GM19395 (cell line): ENCODE data around the gene ETV5.

ENCODE experiments used
- ATAC-seq: cut with Tn5 transposase; IDR thresholded peaks from one replicate; pipeline ENCODE4 v1.9.1; 2021; ENCODE audit warnings: mild to moderate bottlenecking, moderate library complexity; ENCODE audit not compliant: unreplicated experiment

Gene ETV5

DNA sequence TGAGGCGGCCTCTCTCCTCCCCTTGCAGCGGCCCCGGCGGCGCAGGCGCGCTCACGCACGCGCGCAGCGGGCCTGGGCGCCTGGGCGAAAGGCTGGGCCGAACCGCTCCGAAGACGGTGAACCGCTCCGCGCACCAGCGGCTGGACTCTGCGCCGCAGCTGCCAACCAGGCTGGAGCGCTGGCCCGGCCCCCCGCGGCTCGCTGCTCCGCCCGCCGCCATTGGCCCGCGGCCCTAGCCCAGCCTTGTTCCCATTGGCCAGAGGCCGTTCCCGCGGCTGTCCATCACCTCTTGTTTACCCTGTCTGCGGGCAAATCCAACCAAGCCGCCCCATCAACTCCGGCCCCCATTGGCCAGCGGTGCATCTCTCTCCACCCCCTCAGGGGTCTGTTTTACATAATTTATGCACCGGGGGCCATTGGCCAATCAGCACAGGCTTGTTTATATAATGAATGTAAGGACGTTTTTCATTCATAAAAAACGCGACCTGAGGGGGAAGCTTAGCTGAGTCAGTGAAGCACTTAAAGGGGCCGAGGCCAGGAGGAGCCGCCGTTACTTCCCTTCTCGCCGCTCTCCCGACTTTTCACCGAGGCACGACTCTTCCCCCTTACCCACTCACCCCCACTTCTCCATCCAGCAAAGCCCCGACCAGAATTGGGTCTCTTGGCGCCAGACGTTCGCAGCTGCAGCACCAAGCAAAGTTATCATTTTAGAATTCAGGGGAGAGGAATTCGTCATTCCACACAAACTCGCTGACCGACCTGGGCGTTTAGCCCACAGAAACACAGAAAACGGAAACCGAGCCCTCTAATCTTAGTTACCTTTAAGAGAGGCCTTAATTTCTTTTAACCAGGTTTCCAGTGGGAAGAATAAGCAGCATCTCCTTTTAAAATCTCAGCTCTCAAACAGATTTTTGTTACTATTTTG is at the start of gene ETV5:
TSS of gene ETV5 (minus strand) at position 149 of the 925 bp plus-strand sequence. CDS start 3,221 bp downstream, outside the sequence.
- ATAC-seq = peak; percentile 95

- no peak for ATAC-seq
These were observed 45.8 kb upstream of the ETV5 start for GRCh38 chr3:186154641-186155040.

- peak; percentile 89 for ATAC-seq
These were observed 44.0 kb upstream of the ETV5 start for GRCh38 chr3:186152889-186153292.

DNA sequence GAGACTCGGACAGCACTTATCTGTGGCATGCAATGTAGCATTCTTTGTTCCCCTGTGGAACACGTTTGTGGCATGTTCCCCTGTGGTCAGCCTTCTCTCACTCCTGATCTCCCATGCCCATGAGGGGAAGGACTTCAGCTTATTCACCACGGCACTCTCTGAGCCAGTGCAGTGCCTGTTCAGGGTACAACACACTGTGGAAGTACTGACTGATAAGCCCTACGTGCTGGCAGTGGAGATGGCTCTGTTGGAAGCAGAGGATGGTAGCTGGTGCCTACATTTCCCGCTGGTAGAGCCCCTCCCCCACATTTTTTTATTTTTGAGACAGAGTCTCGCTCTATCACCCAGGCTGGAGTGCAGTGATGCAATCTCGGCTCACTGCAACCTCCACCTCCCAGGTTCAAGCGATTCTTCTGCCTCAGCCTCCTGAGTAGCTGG is 43.5 kb upstream of the ETV5 start:
- peak; percentile 32 for ATAC-seq

GRCh38 chr3:186151077-186151971 is 42.4 kb upstream of the ETV5 start:
- no peak for ATAC-seq

GRCh38 chr3:186150041-186150830 is 41.3 kb upstream of the ETV5 start:
- no peak for ATAC-seq

DNA sequence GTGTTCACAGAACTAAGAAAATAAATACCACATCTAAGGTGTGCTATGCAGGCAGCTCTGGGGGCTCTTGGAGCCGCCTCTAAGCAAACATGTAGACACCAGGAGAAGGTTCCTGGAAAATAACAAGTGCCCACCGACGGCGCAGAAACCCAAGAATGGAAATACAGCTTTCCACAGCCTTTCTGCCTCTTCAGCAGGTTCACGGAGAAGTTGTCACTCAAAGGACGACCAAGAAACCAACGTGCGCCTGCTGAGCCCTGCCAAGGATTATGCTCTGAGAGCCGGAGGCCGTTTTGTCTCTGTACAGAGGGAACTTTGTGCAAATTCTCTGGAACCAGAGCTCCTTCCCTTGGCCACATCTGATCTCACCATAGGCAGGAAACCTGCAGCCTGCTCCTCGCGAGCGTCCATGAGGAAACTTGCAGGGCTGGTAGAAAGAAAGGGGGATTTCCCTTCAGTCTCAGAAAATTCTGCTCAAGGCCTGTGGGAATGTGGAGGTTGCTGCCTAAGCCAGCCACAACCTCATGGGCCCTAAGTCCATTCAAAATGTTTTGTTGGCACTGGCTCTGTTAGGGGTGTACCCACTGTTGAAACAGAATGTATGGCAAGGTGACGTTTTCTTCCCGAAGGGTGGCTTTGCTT is 40.6 kb upstream of the ETV5 start:
- ATAC-seq = no peak

GRCh38 chr3:186144257-186144656 is 35.4 kb upstream of the ETV5 start:
- no peak for ATAC-seq

GRCh38 chr3:186143250-186143649 is 34.4 kb upstream of the ETV5 start:
- no peak for ATAC-seq

DNA sequence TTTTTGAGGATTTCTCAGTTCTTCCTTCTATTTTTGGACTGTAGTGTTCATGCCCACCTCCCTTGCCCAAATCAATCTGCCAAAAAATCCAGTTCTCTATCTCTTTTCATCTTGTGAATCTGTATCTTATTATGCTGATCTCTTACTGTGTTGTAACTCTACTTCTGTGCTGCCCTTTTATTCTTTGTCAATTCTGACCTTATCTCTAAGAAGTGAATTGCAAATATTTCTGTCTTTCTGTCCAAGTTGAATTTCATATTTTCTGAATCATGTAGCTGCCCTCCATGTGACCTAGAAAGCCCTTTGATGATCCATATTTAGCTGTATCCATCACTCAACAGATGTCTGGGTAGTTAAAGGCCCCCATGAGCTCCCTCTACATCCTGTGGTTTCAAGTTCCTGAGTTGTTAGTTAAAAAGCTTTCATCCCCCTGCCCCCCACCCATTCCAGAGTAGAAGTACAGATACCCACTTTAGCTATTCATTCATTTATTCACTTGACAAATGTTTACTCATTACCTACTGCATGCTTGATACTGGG is 33.6 kb upstream of the ETV5 start:
- ATAC-seq = no peak

- no peak for ATAC-seq
These were observed 32.9 kb upstream of the ETV5 start for GRCh38 chr3:186141790-186142189.

- ATAC-seq = no peak
These were observed 29.5 kb upstream of the ETV5 start for GRCh38 chr3:186138272-186138981.

- no peak for ATAC-seq
These were observed 28.3 kb upstream of the ETV5 start for GRCh38 chr3:186137051-186137685.

DNA sequence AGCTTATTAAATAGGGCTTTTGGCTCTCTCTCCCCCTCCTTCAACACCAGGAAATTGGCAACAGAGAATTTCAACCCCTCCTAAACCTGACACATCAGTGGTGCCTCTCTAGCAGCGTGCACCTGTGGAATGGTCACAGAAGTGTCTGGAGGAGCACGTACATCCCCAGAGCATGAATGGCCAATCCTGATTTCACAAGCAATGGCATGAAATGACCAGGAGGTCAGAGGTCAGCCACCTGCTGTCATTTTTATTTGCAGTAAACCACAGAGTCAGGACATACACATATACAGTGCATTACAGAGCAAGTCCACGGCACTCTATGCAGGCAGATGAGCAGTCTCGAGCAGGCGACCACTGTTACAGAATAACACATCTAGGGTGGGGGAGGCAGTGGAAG is 25.1 kb upstream of the ETV5 start:
- ATAC-seq = no peak

DNA sequence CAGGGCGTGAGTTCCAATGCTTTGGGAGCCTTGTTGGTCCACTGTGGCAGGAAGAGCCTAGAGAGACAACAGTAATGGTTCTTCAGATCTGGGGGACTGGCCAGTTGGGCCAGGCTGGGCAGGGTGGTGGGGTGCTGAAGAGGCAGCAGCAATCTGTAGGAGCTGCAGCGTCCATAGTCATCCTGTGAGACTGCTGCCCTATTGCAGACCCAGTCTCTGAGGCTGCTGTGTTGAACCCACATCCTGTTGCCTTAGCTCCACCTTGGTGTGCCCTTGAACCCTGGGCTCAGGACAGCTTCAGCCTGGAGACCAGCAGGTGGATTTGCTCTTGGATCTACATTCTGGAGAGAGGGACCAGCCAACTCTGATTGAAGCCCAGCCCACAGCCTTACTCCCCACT is 23.6 kb upstream of the ETV5 start:
- no peak for ATAC-seq

DNA sequence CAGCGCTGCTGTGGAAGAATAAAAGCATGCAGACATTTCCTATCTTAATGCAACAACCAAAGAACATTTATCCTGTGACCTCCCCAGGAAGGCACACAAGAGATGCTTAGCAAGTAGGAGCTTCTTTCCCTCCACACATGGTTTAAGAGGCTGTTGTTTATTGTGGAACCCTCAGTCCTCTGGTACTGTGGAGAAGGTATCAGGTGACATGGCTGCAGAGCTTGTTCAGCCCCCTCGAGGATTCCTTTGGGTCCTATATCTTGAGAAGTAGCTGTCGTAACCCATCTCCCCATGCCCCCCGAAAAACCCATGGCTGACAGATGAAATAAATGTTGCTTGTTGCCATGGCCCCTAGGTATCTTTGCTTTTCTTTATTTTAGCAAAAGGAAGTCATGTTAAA is 20.3 kb upstream of the ETV5 start:
- no peak for ATAC-seq

- no peak for ATAC-seq
These were observed 19.3 kb upstream of the ETV5 start for GRCh38 chr3:186128158-186128557.

GRCh38 chr3:186127463-186127862 is 18.6 kb upstream of the ETV5 start:
- no peak for ATAC-seq

- ATAC-seq = no peak
These were observed 16.2 kb upstream of the ETV5 start for GRCh38 chr3:186125118-186125517.
